GM18951 (cell line): Measurements from ENCODE around the gene LZTR1.
A peak's percentile ranks its signal among the peaks of the same experiment; 100 is the strongest.
"Not testable (repeated sequence)": the region's sequence is repeated elsewhere in the genome, so short reads cannot be mapped to it uniquely, and the experiment has no call there.

Experiments
- POLR2A ChIP-seq: IDR thresholded peaks from 4 replicates; pipeline ENCODE4 v1.6.1; 2011; ENCODE audit warnings: mild to moderate bottlenecking; ENCODE audit not compliant: insufficient read length, insufficient read depth; ENCODE audit errors: extremely low read depth
- in situ Hi-C: fragments of 300-500 bp; cut with MboI; formaldehyde crosslinking; loops from one replicate; pipeline ENCODE4 v1.12.0; 2022; ENCODE audit warnings: low sequenced_read_pairs, mixed read lengths, inconsistent platforms; ENCODE audit not compliant: unreplicated experiment

The LZTR1 gene

GRCh38 chr22:20996031-20996410 is 13.9 kb downstream of the LZTR1 start:
- no peak for TF ChIP-seq POLR2A
- in situ Hi-C loops, result no loop called here

DNA sequence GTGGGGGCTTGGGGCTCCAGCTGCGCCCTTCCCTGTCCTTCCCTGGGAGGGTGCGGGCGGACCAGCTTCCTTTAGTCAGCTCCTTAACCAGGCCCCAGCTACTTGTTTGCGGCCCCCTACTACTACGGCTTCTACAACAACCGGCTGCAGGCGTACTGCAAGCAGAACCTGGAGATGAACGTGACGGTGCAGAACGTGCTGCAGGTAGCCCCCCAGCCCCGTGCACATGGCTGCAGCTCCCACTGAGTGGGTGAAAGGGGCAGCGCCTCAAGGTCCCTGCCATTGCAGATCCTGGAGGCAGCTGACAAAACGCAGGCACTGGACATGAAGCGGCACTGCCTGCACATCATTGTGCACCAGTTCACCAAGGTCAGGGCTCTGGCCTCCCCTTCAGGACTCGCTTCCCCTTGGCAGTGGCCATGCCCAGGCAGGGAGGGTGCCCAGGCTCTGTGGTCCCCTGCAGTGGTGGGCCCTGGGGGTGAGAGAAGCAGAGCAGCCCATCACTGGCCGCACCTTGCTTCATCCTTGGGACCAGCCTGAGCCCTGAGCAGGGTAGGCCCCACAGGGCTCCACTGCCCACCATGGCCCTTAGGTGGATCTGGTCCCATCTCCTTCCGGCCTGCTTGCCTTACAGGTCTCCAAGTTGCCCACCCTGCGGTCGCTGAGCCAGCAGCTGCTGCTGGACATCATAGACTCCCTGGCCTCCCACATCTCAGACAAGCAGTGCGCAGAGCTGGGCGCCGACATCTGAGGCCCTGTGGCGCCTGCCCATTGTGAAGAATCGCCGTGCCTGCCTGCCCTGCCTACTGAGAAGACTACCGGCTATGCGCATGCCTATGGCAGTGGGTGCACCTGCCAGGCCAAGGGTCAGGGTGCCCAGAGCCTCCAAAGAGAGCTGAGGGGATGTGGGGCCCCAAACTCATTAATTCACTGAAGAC is 14.8 kb downstream of the LZTR1 start:
- TF ChIP-seq POLR2A, result no peak
- in situ Hi-C loops, result no loop called here

DNA sequence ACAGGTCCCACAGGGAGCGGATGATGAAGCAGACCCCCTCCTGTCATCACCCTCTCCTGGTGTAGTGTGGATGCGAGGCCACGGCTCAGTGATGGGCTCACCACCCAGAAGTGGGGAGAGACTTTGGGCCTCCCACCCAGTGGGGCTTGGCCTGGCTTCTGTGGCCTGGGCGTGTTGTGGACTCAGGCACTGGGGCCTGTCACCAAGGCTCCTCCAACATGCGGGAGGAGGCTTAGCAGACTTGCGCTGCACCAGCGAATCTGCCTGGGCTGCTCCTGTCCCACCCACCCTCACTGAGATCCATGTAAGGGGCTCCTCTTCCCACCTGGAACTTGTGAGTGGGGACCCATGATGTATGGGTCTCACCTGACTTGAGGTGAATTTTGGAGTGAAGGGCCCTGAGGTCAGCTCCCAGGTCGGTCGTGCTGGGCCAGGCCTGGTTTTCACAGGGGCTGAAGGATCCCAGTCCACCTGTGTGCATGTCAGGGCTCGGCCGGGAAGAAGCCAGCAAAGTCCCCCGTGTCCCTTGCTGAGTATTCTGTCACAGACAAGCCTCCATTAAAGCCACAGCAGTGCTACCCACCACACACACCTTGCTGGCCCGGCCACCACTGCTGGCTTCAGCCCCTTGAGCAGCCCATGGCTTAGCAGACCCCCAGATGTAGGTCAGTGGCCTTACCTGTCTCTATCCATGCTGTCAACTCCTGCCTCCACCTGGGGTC is 15.6 kb downstream of the LZTR1 start:
- no peak for TF ChIP-seq POLR2A
- in situ Hi-C loops, result no loop called here

GRCh38 chr22:20998411-20999336 is 16.6 kb downstream of the LZTR1 start:
- no peak for TF ChIP-seq POLR2A
- in situ Hi-C loops, result no loop called here

DNA sequence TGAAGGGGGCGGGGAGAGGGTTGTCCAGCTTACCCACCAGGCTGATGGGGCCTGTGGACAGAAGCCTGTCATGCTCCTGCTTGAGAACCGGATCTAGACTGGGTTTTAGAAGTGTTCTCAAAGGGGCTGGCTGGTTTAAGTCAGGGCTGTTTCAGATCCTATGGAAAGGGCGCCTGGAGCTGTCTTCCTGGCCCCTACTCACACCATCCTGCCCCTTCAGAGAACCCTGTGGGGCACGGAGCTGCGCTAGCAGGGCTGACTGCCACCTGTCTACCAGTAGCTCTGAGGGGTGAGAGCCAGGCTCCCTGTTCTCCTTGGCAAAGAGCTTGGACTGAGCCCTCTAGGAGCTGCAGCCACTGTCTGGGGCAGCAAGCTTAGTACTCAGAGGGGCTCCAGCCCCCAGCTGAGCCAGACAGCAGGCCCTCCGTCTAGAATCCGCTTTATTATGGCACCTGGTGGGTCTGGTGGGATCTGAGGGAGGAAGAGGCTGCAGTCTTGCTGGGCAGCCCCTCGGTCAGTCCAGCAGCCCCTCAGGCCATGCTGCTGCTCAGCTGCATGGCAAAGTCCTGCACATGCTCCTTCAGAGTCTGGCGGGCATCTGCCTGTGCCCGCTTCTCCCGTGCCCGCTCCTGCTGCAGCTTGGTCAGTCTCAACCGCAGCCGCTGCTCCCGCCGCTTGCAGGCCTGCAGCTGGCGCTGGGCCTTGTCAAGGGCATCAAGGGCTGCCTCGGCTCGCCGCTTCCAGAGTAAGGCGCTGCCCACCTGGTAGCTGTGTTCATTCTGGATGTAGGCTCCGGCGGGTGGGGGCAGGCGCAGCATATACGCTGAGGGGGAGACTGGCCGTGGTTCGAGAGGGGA is 17.5 kb downstream of the LZTR1 start:
- in situ Hi-C loops, result no loop called here
- TF ChIP-seq POLR2A, result peak; percentile 19

- TF ChIP-seq POLR2A, result peak; percentile 7
- in situ Hi-C loops, result no loop called here
Observed at GRCh38 chr22:21000207-21000986, 18.3 kb downstream of the LZTR1 start.

GRCh38 chr22:21000987-21001600 is 19.0 kb downstream of the LZTR1 start:
- TF ChIP-seq POLR2A, result no peak
- in situ Hi-C loops, result no loop called here

GRCh38 chr22:21001601-21002325 is 19.7 kb downstream of the LZTR1 start, which contains the start of gene THAP7:
Gene THAP7, minus strand, starts transcription at chr22:21002118. Its CDS starts 207 bp downstream, at chr22:21001911.
- in situ Hi-C loops, result no loop called here
- TF ChIP-seq POLR2A, result peak; percentile 93

- in situ Hi-C loops, result no loop called here
- TF ChIP-seq POLR2A, result no peak
Observed at GRCh38 chr22:21003782-21004181, 21.7 kb downstream of the LZTR1 start.

DNA sequence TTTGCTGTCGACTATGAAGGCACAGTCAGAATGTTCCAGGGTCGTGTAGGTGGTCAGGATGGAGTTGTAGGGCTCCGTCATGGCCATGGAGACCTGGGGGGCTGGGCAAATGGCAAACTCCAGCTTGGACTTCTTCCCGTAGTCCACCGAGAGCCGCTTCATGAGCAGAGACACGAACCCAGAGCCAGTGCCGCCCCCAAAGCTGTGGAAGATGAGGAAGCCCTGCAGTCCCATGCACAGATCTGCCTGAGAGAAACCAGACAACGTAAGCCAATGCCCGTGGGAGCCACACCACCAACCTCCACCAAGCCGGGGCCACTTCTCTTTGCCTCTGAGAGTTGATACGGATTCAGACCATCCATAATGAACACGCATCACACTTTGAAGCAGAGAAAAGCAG is 27.1 kb downstream of the LZTR1 start:
- in situ Hi-C loops, result not testable (repeated sequence)
